Spleen (tissue), 7 donors: ENCODE results near the gene MMP15.
"Not testable (repeated sequence)": the region's sequence is repeated elsewhere in the genome, so short reads cannot be mapped to it uniquely, and the experiment has no call there.

Source experiments
- CTCF ChIP-seq, 11 experiments: fragments of 200-600 bp in 7 of 11; fragments of 450-650 bp in 4 of 11; sonication (generic) in 4 of 11; IDR thresholded peaks in 8 of 11; conservative IDR thresholded peaks in 3 of 11; 1 replicate in 7 of 11; 2 replicates in 4 of 11; pipeline versions ENCODE4 v1.4.0 to v1.8.0; 2016 to 2021; ENCODE audit warnings: antibody characterized with exemption in 11 of 11, inconsistent platforms in 4 of 11, mild to moderate bottlenecking in 1 of 11
- POLR2A ChIP-seq, 3 donors: fragments of 450-650 bp; IDR thresholded peaks; one replicate each; pipeline ENCODE4 v1.5.1; 2017; ENCODE audit warnings: antibody characterized with exemption in 3 of 3, mild to moderate bottlenecking in 1 of 3
- donor health status: DM: no; HTN: no; CAD: no; lungs with moderate emphysema.
- donor health status: DM: no; HTN: no; CAD: no.
- donor health status: DM: no; HTN: no; CAD: no.

DNA sequence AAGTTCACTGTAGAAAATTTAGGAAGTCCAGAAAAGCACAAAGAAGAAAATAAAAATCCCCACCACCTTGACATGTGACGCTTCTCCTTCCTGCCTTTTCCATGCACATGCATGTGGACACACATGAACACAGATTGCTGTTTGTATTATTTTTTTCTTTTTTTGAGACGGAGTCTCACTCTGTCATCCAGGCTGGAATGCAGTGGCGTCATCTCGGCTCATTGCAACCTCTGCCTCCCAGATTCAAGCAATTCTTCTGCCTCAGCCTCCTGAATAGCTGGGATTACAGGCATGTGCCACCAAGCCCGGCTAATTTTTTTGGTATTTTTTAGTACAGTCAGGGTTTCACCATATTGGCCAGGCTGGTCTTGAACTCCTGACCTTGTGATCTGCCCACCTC is 55.1 kb downstream of the MMP15 start:
- TF ChIP-seq CTCF (IDR thresholded peaks at IDR 0.05 in 8 of 11, conservative IDR thresholded peaks at IDR 0.05 in 3 of 11); POLR2A (IDR thresholded peaks at IDR 0.05): not testable (repeated sequence)
